ENCODE data around the gene KLK2. TPM values are rescaled to one million over a fixed set of nuclear protein-coding genes. Genes with fewer than 3 reads are reported as not detected.

KLK2 gene
- total and polyA plus RNA-seq, 2 of the 8 experiments (the other 6 are each of a cell fraction or from before 2014, with no cell fraction given) = 0.20 TPM; not detected in 1

DNA sequence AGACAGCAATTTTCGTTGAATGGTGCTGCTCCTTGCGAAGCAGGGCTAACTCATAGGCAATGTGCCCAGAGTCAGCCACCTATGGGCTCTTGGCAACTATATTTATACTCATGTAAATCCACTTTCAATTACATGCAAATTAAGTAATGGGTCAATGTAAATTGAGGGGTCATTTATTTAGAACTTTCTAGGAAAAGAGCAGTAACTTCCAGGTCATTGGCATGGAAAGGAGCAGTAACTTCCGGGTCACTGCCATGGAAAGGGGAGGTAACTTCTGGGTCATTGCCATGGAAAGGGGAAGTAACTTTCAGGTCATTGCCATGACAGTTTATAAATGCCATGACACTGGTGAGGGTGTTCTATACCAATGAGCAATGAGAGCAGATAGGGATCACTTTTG is 26.3 kb downstream of the KLK2 start:
- no peak overlapping the region for H3K4me3 ChIP-seq (ENCODE audit: extremely low read depth in 1 of 4, insufficient read depth in 2 of 4, low read depth in 3 of 4, low read length in 4 of 4)
- no peaks in the 10 kb centered on the region for H3K23me2 ChIP-seq (ENCODE audit: low read depth, low read length)
- H4K8ac ChIP-seq (ENCODE audit: extremely low read depth, insufficient read depth, low read length) = no peak overlapping the region
- whole genome bisulfite sequencing, 2 experiments (ENCODE audit: extremely low coverage in 1 of 2, insufficient coverage in 1 of 2, insufficient read length in 1 of 2, insufficient replicate concordance in 2 of 2, low coverage in 1 of 2, low lambda C conversion rate in 2 of 2, missing lambda C conversion rate in 1 of 2) = 79% methylated on average over 3 of the region's 3 CpGs; no CpG with 5 or more reads in 1 of the 2 experiments
- H4K91ac ChIP-seq (replicated peaks; ENCODE audit: insufficient read length, low read length) = no peak overlapping the region
- no peak overlapping the region for H2AFZ ChIP-seq (ENCODE audit: low read length)
- H2BK120ac ChIP-seq (replicated peaks; ENCODE audit: low read depth, low read length) = no peak overlapping the region
- no peak overlapping the region for H3K9ac ChIP-seq (replicated peaks in 1 of 4; ENCODE audit: extremely low read depth in 1 of 4, low read depth in 3 of 4, low read length in 3 of 4)
- H3K4ac ChIP-seq (replicated peaks; ENCODE audit: insufficient read length, low read depth, low read length) = no peak overlapping the region
- no peaks in the 10 kb centered on the region for H3K4me1 ChIP-seq (replicated peaks in 1 of 4; ENCODE audit: control insufficient read depth in 3 of 4, insufficient read depth in 4 of 4, low read length in 3 of 4)
- no peak overlapping the region for H2BK15ac ChIP-seq (ENCODE audit: low read length)
- no peak overlapping the region for H2AK5ac ChIP-seq (ENCODE audit: low read depth, low read length)
- H3K27me3 ChIP-seq (replicated peaks in 1 of 4; ENCODE audit: control insufficient read depth in 3 of 4, extremely low read depth in 1 of 4, insufficient read depth in 3 of 4, low read length in 3 of 4) = peaks cover 0 to 3% (median 1%) of the 10 kb centered on the region in 4 experiments; a peak in 1 of 7 replicates
- no peak overlapping the region for H2BK12ac ChIP-seq (ENCODE audit: low read depth, low read length)
- H3K79me2 ChIP-seq (ENCODE audit: control insufficient read depth in 1 of 2, insufficient read depth in 2 of 2, low read length in 2 of 2) = no peaks in the 10 kb centered on the region
- H3K27ac ChIP-seq (ENCODE audit: low read depth, low read length) = no peak overlapping the region
- no peak overlapping the region for H3K23ac ChIP-seq (ENCODE audit: insufficient read length)
- no peaks in the 10 kb centered on the region for H3K79me1 ChIP-seq (ENCODE audit: low read depth, low read length)
- H4K5ac ChIP-seq (ENCODE audit: insufficient read length, low read depth, low read length) = no peak overlapping the region
- H2BK5ac ChIP-seq (ENCODE audit: low read depth, low read length) = no peak overlapping the region
- H3K4me2 ChIP-seq (ENCODE audit: insufficient read depth in 1 of 2, low read depth in 2 of 2, low read length in 2 of 2) = no peak overlapping the region
- H3K14ac ChIP-seq (ENCODE audit: insufficient read length) = no peak overlapping the region
- CTCF ChIA-PET (ENCODE audit: partially characterized antibody) = no interaction called here
- H3K18ac ChIP-seq (ENCODE audit: extremely low read depth, low read length) = no peak overlapping the region
- POLR2A ChIA-PET (ENCODE audit: partially characterized antibody) = no interaction called here
- no peak overlapping the region for H3K56ac ChIP-seq (replicated peaks; ENCODE audit: insufficient read length, low read depth, low read length)
- peaks cover 5 to 6% of the 10 kb centered on the region in 2 experiments; a peak in 2 of 4 replicates for H3K9me3 ChIP-seq (ENCODE audit: insufficient read depth in 2 of 2, low read depth in 1 of 2, low read length in 1 of 2)
- H3K36me3 ChIP-seq (ENCODE audit: control insufficient read depth in 2 of 4, insufficient read depth in 4 of 4, low read length in 3 of 4) = no peaks in the 10 kb centered on the region
- H2BK20ac ChIP-seq (ENCODE audit: low read length) = peak overlapping the region; percentile 75; the same call in 1 of the 2 replicates
- DNase-seq (ENCODE audit: low read depth in 1 of 2, low spot score in 2 of 2) (no peak), FAIRE-seq (no peak)
- H4K20me1 ChIP-seq (replicated peaks in 1 of 2; ENCODE audit: control insufficient read depth in 1 of 2, insufficient read depth in 2 of 2, low read length in 2 of 2) = peaks cover 0 to 2% of the 10 kb centered on the region in 2 experiments
- TF ChIP-seq TBP (IDR thresholded peaks at IDR 0.05; ENCODE audit: low read depth, low read length) = no peak
- no peak for TF ChIP-seq KDM1A (IDR thresholded peaks at IDR 0.05; ENCODE audit: borderline replicate concordance, low read length)
- TF ChIP-seq, protein P1, sequence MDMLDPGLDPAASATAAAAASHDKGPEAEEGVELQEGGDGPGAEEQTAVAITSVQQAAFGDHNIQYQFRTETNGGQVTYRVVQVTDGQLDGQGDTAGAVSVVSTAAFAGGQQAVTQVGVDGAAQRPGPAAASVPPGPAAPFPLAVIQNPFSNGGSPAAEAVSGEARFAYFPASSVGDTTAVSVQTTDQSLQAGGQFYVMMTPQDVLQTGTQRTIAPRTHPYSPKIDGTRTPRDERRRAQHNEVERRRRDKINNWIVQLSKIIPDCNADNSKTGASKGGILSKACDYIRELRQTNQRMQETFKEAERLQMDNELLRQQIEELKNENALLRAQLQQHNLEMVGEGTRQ (IDR thresholded peaks at IDR 0.05; ENCODE audit: low read length) = no peak
- TF ChIP-seq RNF2 (IDR thresholded peaks at IDR 0.05; ENCODE audit: borderline replicate concordance, low read depth, low read length, missing control alignments, poor library complexity, severe bottlenecking) = no peak
- TF ChIP-seq, protein P2, sequence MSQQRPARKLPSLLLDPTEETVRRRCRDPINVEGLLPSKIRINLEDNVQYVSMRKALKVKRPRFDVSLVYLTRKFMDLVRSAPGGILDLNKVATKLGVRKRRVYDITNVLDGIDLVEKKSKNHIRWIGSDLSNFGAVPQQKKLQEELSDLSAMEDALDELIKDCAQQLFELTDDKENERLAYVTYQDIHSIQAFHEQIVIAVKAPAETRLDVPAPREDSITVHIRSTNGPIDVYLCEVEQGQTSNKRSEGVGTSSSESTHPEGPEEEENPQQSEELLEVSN (IDR thresholded peaks at IDR 0.05) = no peak
- no peak for TF ChIP-seq GABPA (IDR thresholded peaks at IDR 0.05; ENCODE audit: borderline replicate concordance, insufficient read depth, low read length)
- TF ChIP-seq HDAC2 (IDR thresholded peaks at IDR 0.05; ENCODE audit: borderline replicate concordance in 1 of 2, low read depth in 2 of 2, low read length in 2 of 2) = no peak
- TF ChIP-seq SRF (IDR thresholded peaks at IDR 0.05; ENCODE audit: low read depth, low read length) = no peak
- TF ChIP-seq ZNF274 (IDR thresholded peaks at IDR 0.05; ENCODE audit: borderline replicate concordance, extremely low read depth, low read length) = no peak
- TF ChIP-seq EP300 (IDR thresholded peaks at IDR 0.05; ENCODE audit: borderline replicate concordance in 1 of 2, low read depth in 2 of 2, low read length in 2 of 2) = no peak
- no peak for TF ChIP-seq KDM5A (IDR thresholded peaks at IDR 0.05; ENCODE audit: low read length)
